Kidney (tissue), 14 donors: ENCODE results near the gene TMEM222. TPM values are rescaled to one million over a fixed set of nuclear protein-coding genes. Genes with fewer than 3 reads are reported as not detected.

ENCODE experiments used
- DNase-seq, 5 donors: peaks; one replicate each; pipeline ENCODE4 v3.0.0-alpha.2; 2013 to 2020
- FAIRE-seq: peaks from 2 replicates; lab custom pipeline; 2012; peaks lifted over from hg19 to GRCh38; lab: Jason Lieb, UNC
- H3K27ac ChIP-seq, 2 donors: one replicate each; pipeline ENCODE4 v1.7.0; 2013; ENCODE audit warnings: low read depth in 2 of 2, low read length in 2 of 2, inconsistent platforms in 1 of 2
- H3K27me3 ChIP-seq: one replicate; pipeline ENCODE4 v1.7.1; 2013; ENCODE audit warnings: low read length, inconsistent platforms; ENCODE audit not compliant: control insufficient read depth, insufficient read depth
- H3K36me3 ChIP-seq, 3 donors: one replicate each; pipeline versions ENCODE4 v1.7.0 to v1.7.1; 2013; ENCODE audit warnings: low read length in 3 of 3, control low read depth in 1 of 3, inconsistent platforms in 1 of 3; ENCODE audit not compliant: insufficient read depth in 3 of 3, control insufficient read depth in 2 of 3
- H3K4me1 ChIP-seq, 3 donors: one replicate each; pipeline versions ENCODE4 v1.7.0 to v1.7.1; 2013; ENCODE audit warnings: low read length in 3 of 3, inconsistent platforms in 1 of 3, low read depth in 1 of 3; ENCODE audit not compliant: control insufficient read depth in 2 of 3, insufficient read depth in 2 of 3
- H3K4me3 ChIP-seq, 3 donors: one replicate each; pipeline versions ENCODE4 v1.7.0 to v1.8.1; 2013; ENCODE audit warnings: low read length in 3 of 3, control low read depth in 1 of 3, inconsistent platforms in 1 of 3
- H3K9ac ChIP-seq, 3 donors: one replicate each; pipeline versions ENCODE4 v1.7.0 to v1.7.1; 2013; ENCODE audit warnings: low read length in 3 of 3, control low read depth in 1 of 3, inconsistent platforms in 1 of 3
- H3K9me3 ChIP-seq, 3 donors: one replicate each; pipeline versions ENCODE4 v1.7.0 to v1.7.1; 2013; ENCODE audit warnings: low read length in 3 of 3, control low read depth in 1 of 3, inconsistent platforms in 1 of 3; ENCODE audit not compliant: control insufficient read depth in 2 of 3, insufficient read depth in 1 of 3
- CTCF ChIP-seq: IDR thresholded peaks from 3 replicates; pipeline ENCODE4 v1.5.1; 2012; ENCODE audit warnings: mild to moderate bottlenecking, moderate library complexity, borderline replicate concordance; ENCODE audit not compliant: insufficient read depth; ENCODE audit errors: extremely low read depth
- intact Hi-C: fragments of 100-400 bp; cut with DNase I; formaldehyde crosslinking; loops from one replicate; pipeline ENCODE4 v1.11.1; 2022
- polyA plus RNA-seq: library from polyadenylated mRNA; stranded (reverse); fragments of 350-450 nt; fragmentation: Illumina TruSeq; extraction: RNeasy Lipid Tissue Mini Kit (QIAGEN cat#74804); gene quantifications from one replicate; pipeline ENCODE4 v1.2.3, GENCODE V29; 2014; ENCODE audit warnings: low read depth, low replicate concordance; ENCODE audit not compliant: insufficient read depth
- total RNA-seq: library from RNA; stranded (reverse); fragmentation: NEBNext Ultra II Directional; extraction: Animal tissue kit (Norgen Biotek cat#: 25700); gene quantifications from one replicate; pipeline ENCODE4 v1.2.1, GENCODE V29; 2021
- donor health status: control.
- donor health status: control.
- donor health status: control.
- donor health status: control.
- donor health status: control.
- donor health status: DM: yes; HTN: yes; CAD: no.
- donor health status: Normal renal cell carcinoma (clear cell type).

TMEM222 gene
- total and polyA plus RNA-seq, 2 donors from 2014 or later = 42.9 to 58.2 TPM

DNA sequence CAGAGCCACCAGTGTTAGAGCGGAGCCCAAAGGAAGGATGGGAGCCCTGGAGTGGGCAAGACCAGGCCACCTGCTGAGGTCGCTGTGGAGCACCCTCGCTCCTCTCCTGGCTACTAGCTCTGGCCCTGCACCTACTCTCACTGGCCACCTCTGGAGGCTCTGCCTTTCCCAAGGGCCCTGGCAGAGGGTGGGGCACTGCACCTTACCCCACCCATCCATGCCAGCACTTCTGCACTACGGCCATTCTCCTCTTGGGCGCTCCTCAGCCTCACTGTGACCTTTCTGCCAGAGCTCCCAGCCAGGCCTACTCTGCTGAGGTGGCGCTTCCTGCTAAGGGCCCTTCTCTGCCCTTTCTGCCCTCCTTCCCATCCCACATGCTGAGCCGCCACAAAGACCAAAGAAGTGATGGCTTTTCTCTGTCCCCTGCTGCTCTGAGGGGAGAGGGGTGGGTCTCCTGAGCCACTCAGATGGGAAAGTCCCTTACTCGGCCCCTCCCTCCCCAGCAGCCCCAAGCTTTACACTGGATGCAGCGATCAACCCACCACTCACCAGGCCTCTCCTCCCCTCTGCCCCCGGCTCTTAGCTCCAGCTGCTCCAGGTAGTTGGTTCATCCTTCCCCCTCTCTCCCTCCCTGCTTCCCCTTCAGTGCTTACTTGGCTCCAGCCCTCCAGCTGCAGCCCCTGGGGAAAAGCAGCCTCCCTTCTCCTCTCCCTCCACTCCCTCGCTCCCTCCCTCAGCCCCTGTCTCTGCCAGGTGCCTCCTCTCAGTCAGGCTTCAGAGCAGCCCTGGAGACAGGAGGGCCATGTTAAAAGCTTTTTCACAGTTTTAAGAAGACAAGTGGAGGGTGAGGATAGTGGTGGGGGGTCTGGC is 14.8 kb upstream of the TMEM222 start:
- DNase-seq (peak in 4 of 5 donors; percentile 81 to 84 (median 82)), FAIRE-seq (no peak)
- Histone ChIP-seq H3K9ac (no peak overlapping the region), H3K4me1 (no peaks in the 10 kb centered on the region), H3K27ac (no peak overlapping the region), H3K36me3 (peaks cover 0 to 15% (median 9%) of the 10 kb centered on the region in 3 donors), H3K4me3 (no peak overlapping the region), H3K27me3 (no peaks in the 10 kb centered on the region), H3K9me3 (no peaks in the 10 kb centered on the region)
- intact Hi-C loops = loop anchor here (10.0 kb wide), 2 partner anchors 298 to 358 kb away; partner anchors contain the start of gene AHDC1
- TF ChIP-seq CTCF = no peak

DNA sequence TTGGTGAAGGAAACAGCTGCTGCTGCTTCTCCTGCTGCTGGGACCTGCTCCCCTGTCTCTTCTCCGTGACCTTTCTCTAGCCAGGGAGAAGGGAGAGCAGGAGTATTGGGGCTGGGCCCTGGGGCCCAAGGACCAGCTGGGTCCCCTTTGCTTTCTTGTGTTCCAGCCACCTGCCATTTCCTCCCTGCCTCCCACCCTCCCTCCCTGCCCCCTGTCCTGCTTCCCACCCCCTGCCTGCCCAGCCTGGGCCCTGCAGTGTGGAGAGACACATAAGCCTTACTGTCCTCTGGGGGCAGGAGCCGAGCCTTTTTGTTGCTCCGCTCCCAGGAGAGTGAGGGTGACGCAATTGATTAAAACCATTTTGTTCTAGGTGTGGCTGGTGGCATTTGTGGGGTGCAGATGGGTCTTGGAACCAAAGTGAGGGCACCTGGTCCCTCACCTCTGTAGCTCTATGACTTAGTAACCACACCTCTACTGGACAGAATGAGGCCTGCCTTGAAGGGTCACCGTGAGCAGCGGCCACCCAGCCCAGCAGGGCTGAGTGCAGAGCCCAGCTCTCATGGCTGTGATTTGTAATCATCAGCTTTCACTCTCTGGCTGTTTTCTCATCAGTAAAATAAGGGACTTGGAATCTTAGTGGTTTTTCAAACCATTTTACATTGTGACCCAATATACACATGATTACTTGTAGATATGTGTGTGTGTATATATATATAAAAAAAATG is 13.9 kb upstream of the TMEM222 start:
- peak in 2 of 5 donors; percentile 24 to 42 for DNase-seq
- no peak for TF ChIP-seq CTCF
- intact Hi-C loops = loop anchor here (10.0 kb wide), 2 partner anchors 297 to 357 kb away; partner anchors contain the start of gene AHDC1
- no peak overlapping the region for H3K27ac ChIP-seq
- FAIRE-seq = no peak
- no peak overlapping the region for H3K4me3 ChIP-seq
- H3K36me3 ChIP-seq = peaks cover 0 to 14% (median 8%) of the 10 kb centered on the region in 3 donors
- H3K9me3 ChIP-seq = no peaks in the 10 kb centered on the region
- H3K4me1 ChIP-seq = no peaks in the 10 kb centered on the region
- H3K27me3 ChIP-seq = no peaks in the 10 kb centered on the region
- no peak overlapping the region for H3K9ac ChIP-seq

DNA sequence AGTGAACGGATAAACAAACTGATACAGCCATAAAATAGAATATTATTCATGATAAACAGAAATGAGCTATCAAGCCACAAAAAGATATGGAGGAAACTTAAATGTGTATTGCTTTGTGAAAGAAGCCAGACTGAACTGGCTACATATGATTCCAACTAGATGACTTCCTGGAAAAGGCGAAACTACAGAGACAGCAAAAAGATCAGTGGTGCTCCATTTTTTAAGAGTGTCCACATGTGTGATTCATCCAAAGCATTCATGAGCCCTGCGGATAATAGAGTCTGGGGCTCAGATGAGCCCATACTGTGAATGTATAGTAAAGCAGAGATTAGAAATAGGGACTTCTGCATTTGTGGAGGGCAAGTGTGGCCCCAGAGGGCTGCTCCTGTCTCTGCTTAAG is 7.8 kb upstream of the TMEM222 start:
- Histone ChIP-seq H3K27ac (no peak overlapping the region), H3K4me3 (no peak overlapping the region), H3K36me3 (peaks cover 0 to 3% (median 0%) of the 10 kb centered on the region in 3 donors), H3K4me1 (peaks cover 0 to 4% (median 0%) of the 10 kb centered on the region in 3 donors), H3K27me3 (no peaks in the 10 kb centered on the region), H3K9me3 (no peaks in the 10 kb centered on the region), H3K9ac (no peak overlapping the region)
- no peak for TF ChIP-seq CTCF
- DNase-seq (no peak), FAIRE-seq (no peak)
- intact Hi-C loops = no loop called here
